T follicular helper cell (primary cell): ENCODE measurements around the gene IDH3G.

Experiments used
- DNase-seq: peaks from one replicate; pipeline ENCODE4 v3.0.0-alpha.2; 2020; ENCODE audit warnings: low read depth

IDH3G gene

GRCh38 chrX:153773741-153774575 is 20.2 kb downstream of the IDH3G start:
- DNase-seq = no peak

GRCh38 chrX:153773218-153773611 is 21.0 kb downstream of the IDH3G start:
- DNase-seq = no peak

- no peak for DNase-seq
Observed at GRCh38 chrX:153772316-153773217, 21.6 kb downstream of the IDH3G start.

GRCh38 chrX:153771415-153772315 is 22.5 kb downstream of the IDH3G start:
- no peak for DNase-seq

GRCh38 chrX:153770601-153771414 is 23.4 kb downstream of the IDH3G start:
- DNase-seq = no peak

- DNase-seq = no peak
Observed at GRCh38 chrX:153769865-153770600, 24.1 kb downstream of the IDH3G start.

- no peak for DNase-seq
Observed at GRCh38 chrX:153769158-153769864, 24.9 kb downstream of the IDH3G start.

GRCh38 chrX:153768311-153769157 is 25.6 kb downstream of the IDH3G start:
- DNase-seq = no peak

- DNase-seq = no peak
Observed at GRCh38 chrX:153767674-153768055, 26.5 kb downstream of the IDH3G start.

GRCh38 chrX:153766871-153767673 is 27.1 kb downstream of the IDH3G start:
- no peak for DNase-seq

- DNase-seq = no peak
Observed at GRCh38 chrX:153766098-153766817, 27.9 kb downstream of the IDH3G start.

- no peak for DNase-seq
Observed at GRCh38 chrX:153765138-153766079, 28.8 kb downstream of the IDH3G start.

GRCh38 chrX:153764786-153765137 is 29.4 kb downstream of the IDH3G start:
- no peak for DNase-seq

GRCh38 chrX:153763989-153764755 is 30.0 kb downstream of the IDH3G start, which contains the start of gene PLXNB3:
PLXNB3 (plus strand) TSS chrX:153764249; CDS start chrX:153765536, 1,287 bp downstream.
- DNase-seq = peak; percentile 63

GRCh38 chrX:153763298-153763932 is 30.8 kb downstream of the IDH3G start:
- no peak for DNase-seq
